GM19099 (cell line): ENCODE data around the gene MCC.

Experiments used
- POLR2A ChIP-seq: IDR thresholded peaks from 3 replicates; pipeline ENCODE4 v1.6.1; 2011; ENCODE audit warnings: low read depth; ENCODE audit not compliant: insufficient read length; ENCODE audit errors: extremely low read depth

The MCC gene

DNA sequence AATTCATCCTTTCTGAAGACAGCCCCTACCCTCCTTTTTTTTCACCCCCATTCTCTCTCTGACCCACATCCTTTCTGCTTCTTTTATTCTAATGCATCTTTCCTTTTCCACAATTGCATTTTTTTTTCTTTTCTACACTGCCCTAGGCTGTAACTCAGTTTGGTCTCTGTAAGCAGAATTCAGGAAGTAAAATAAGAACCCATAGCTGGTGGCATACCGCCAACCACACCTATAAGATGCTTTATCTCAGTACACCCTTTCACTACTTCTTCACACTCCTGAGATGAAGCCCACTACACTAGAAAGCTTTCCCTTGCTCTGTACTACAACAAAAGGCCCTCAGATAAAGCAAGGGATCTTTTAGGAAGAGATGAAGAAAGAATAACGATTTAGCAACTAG, 37.3 kb downstream of the MCC start:
- TF ChIP-seq POLR2A = no peak

GRCh38 chr5:113450462-113450861, 37.8 kb downstream of the MCC start:
- TF ChIP-seq POLR2A = no peak

- no peak for TF ChIP-seq POLR2A
These were observed 40.0 kb downstream of the MCC start for GRCh38 chr5:113448252-113448651.

DNA sequence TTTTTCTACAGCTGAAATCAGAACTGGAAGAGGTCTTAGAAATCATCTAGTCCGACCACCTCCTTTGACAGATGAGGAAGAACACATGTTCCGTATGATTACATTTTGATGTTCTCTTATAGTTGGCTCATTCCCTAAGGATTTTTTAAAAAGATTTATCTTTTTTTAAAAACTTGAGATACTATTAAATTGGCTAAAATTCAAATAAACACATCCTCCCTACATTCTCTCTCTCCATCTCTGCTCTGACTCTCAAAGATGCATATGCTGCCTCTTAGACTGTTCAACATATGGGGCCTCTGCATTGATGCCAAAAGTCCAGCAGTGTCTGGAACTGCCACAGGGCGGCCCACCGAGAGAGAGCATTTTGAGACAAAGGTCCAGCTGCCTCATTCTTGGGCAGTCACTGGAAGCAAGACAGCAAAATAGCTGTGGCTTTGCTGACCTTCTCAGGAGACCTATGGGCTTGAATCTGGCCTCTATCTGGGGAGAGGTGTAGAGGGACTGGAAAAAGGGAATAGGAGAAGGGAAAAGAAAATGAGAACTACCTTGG, 40.7 kb downstream of the MCC start:
- no peak for TF ChIP-seq POLR2A

GRCh38 chr5:113446358-113446927, 41.8 kb downstream of the MCC start:
- TF ChIP-seq POLR2A = no peak

DNA sequence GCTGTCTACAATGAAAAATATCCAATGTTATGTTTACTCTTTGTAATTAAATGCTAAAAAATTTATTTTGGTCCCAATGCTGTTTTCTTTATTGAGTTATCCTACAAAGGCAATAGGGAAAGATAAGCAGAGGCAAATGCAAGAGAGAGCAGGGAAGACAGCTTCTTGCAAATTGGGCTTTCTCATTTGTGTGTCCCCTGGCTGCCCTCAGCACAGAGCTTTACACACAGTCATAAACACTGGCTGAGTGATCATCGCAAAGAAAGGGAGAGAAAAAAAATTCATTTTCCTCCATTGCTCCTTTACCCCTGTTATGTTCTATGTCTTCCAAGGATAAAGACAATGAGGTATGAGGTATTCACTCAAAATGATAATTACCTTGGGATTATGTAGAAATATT, 51.1 kb downstream of the MCC start:
- TF ChIP-seq POLR2A = no peak

DNA sequence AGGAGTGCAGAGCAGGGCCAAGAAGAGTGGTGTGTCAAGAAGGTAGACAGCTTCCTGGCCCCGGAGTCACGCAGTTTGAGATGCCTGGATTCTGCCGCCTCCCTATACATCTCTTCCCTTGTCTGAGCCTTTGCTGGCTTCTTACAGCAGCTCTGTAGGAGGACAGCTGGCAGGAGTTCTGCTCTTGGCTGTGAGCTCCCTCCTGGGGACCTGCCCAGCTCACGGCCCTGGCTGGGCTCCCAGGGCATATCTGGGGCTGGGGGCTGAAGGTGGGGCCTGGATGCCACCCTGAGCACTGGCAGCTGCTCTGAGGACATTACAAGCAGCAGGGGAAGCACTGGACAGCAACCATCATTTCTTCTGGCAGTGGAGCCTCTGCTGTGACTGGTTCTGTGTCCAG, 52.7 kb downstream of the MCC start:
- TF ChIP-seq POLR2A = no peak

DNA sequence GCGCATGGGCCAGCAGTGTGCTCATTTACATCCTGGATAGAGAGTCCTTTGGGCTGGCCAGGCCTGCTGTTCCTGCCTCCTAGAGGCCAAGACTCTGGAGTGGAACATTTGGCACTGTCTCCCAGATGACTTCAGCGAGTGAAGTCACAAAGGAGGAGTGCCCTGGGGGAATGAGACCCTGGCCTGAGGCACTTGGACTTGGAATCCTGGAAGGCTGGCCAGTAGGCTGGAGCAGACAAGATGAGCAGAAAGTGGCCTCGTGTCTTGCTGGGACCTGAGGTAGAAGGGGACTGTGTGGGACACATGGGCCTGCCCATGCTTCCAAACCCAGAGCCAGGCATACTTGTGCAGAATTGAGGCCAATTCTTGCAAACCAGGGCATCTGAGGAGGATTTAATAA, 53.4 kb downstream of the MCC start, which contains the start of gene TSSK1B:
TSS of gene TSSK1B (minus strand) at position 101 of the 400 bp plus-strand sequence. CDS start 150 bp downstream, outside the sequence.
- no peak for TF ChIP-seq POLR2A

DNA sequence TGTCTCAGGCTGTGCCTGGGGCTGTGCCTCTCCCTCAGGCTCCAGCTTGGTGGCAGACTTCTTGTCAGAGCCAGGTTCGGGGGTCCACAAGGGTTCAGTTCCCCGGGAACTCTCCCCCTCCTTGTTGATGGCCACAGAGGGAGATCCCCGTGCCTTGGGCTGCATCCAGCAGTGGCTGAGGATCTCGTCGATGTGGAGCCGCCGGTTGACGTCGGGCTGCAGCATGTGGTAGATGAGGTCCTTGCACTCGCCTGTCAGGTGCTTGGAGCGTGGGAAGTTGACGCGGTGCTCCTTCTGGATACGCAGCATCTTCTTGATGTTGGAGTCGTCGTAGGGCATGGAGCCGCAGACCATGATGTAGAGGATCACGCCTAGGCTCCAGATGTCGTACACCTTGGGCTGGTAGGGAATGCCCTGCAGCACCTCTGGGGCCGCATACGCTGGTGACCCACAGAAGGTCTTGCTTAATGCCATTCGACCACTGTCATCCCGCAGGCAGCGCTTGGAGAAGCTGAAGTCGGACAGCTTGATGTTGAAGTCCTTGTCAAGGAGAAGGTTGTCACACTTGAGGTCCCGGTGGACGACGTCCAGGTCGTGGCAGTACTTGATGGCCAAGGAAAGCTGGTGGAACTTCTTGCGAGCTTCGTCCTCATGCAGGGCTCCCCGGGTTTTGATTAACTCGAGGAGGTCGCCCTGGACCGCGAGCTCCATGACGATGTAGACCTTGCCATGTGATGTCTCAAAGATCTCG, 54.2 kb downstream of the MCC start:
- no peak for TF ChIP-seq POLR2A

GRCh38 chr5:113433071-113433470, 55.2 kb downstream of the MCC start:
- TF ChIP-seq POLR2A = no peak

DNA sequence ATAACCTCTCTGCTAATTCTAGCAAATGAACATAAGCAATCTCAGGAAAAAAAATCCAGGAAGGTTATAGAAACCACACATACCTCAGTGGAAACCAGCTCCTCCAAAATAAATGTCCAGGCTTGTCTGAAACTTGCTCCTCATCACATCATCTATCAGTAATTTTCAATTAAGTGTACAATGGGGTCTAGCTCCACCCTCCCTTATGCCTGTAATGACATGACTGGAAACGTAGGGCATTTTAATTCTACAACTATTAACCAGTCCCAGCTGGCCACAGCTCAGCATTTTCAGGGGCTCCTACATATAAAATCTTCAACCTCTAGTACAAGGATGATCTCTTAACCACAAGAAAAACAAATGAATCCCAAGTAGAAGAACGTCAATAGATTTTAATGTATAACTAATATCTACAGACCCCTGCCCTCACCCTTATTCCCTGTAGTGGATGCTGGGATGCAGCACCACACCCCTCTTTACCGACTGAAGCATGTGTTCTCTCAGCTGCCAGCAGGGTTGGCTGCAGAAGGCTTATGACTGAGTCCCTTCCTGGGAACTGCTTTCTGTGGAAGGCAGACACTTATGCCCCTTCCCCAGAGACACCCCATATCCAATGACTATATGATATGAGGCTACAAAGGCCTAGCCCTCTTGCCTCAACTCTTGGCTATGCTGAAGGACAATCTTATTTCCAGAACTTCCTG, 60.2 kb downstream of the MCC start:
- no peak for TF ChIP-seq POLR2A

DNA sequence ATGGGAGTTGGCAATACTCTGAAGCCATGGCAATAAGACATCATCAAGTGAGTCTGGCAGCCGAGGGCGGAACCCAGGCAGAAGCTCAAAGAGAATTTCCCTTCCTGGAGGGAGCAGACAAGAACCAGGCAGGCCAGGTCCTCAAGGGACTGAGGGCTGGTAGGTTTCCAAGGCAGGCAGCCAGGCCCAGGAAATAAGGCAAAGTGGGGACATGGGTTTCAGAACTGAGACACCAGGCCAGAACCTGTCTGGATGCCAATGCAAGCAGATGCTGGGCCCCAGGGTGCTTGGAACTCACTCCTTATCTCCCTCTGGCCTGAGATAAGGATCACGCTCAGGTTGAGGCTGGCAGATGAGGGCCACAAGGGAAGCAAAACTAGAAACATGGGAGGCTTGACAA, 62.3 kb downstream of the MCC start:
- TF ChIP-seq POLR2A = no peak

DNA sequence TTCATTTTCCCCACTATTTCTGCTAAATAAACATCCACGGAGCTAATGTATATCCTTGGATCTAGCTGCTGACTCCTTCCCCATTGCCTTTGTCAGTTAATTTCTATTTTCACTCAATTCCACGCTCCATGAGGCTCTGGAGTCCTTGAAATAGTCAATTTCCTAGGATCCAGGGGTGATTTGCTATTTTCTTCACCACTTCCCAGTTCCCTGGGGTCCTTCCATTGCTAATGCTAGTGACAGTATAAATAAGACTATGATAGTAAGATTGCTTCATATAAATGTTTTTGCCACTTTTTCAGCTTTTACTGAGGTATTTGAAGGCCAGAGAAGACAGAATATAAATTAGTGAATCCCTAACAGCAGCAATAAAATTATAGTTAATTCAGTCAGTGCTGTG, 66.6 kb downstream of the MCC start:
- no peak for TF ChIP-seq POLR2A

- TF ChIP-seq POLR2A = no peak
These were observed 82.7 kb downstream of the MCC start for GRCh38 chr5:113405530-113405929.

DNA sequence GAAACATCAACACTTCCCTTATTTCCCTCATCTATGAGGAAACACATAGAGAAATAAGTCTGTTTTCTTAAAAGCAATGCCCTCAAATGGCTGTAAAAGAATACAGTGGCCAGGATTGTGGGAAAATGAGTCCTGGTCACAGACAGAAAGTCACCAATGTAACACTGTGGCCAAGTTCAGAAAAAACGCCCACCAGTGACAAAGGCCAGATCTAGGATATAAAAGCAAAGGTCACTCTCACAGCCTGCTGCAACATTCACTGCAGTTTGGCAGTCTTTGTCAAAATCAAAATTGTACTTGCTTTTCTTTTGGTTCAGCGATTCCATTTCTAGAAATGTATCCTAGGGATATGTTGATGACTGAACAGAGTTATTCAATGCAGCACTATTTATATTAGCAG, 84.0 kb downstream of the MCC start:
- TF ChIP-seq POLR2A = no peak

GRCh38 chr5:113397046-113397445, 91.2 kb downstream of the MCC start:
- TF ChIP-seq POLR2A = no peak
